ENCODE data around the gene ZBTB16.

DNA sequence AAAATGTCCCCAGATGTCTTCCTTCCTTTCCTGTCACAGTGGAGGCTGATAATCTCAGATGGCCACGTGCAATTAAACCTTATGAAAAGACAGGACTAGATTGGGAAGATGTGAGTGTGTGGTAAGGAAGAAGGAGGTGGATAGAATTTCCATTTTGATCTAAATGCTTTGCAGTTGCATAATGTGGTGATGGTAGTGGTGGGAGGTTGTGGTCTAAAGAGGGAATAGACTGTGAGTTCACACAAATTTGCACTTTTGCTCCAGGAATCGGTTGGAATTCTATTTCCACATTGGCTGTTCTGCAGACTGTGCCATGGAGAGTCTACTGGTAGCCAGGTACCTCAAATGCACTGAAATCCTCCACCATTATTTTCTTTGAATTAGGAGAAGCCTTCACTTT is 93.3 kb downstream of the ZBTB16 start:
- TF ChIP-seq, protein P1, sequence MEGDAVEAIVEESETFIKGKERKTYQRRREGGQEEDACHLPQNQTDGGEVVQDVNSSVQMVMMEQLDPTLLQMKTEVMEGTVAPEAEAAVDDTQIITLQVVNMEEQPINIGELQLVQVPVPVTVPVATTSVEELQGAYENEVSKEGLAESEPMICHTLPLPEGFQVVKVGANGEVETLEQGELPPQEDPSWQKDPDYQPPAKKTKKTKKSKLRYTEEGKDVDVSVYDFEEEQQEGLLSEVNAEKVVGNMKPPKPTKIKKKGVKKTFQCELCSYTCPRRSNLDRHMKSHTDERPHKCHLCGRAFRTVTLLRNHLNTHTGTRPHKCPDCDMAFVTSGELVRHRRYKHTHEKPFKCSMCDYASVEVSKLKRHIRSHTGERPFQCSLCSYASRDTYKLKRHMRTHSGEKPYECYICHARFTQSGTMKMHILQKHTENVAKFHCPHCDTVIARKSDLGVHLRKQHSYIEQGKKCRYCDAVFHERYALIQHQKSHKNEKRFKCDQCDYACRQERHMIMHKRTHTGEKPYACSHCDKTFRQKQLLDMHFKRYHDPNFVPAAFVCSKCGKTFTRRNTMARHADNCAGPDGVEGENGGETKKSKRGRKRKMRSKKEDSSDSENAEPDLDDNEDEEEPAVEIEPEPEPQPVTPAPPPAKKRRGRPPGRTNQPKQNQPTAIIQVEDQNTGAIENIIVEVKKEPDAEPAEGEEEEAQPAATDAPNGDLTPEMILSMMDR (IDR thresholded peaks at IDR 0.05), result no peak
- no peak for TF ChIP-seq POLR2A (IDR thresholded peaks at IDR 0.05)
